Glutamatergic neuron (in vitro differentiated cells): ENCODE measurements around the gene CCDC146. TPM values are rescaled to one million over a fixed set of nuclear protein-coding genes. Genes with fewer than 3 reads are reported as not detected.

Source experiments
- DNase-seq: peaks from one replicate; pipeline ENCODE4 v3.0.0; 2022
- H3K27ac Mint-ChIP-seq: one replicate; pipeline ENCODE4 v1.8.0; 2020; ENCODE audit warnings: mild to moderate bottlenecking, mixed read lengths, inconsistent platforms; ENCODE audit not compliant: unreplicated experiment
- H3K27me3 Mint-ChIP-seq: one replicate; pipeline ENCODE4 v1.8.0; 2020; ENCODE audit warnings: mild to moderate bottlenecking, moderate library complexity, mixed read lengths, inconsistent platforms; ENCODE audit not compliant: unreplicated experiment
- H3K36me3 Mint-ChIP-seq: one replicate; pipeline ENCODE4 v1.8.0; 2020; ENCODE audit warnings: mild to moderate bottlenecking, mixed read lengths, inconsistent platforms; ENCODE audit not compliant: unreplicated experiment
- H3K4me1 Mint-ChIP-seq: one replicate; pipeline ENCODE4 v1.8.0; 2020; ENCODE audit warnings: mild to moderate bottlenecking, low read depth, mixed read lengths, inconsistent platforms; ENCODE audit not compliant: unreplicated experiment
- H3K4me3 Mint-ChIP-seq: one replicate; pipeline ENCODE4 v1.8.0; 2020; ENCODE audit warnings: mild to moderate bottlenecking, mixed read lengths, inconsistent platforms; ENCODE audit not compliant: unreplicated experiment
- H3K9me3 Mint-ChIP-seq: one replicate; pipeline ENCODE4 v1.8.0; 2020; ENCODE audit warnings: mild to moderate bottlenecking, moderate library complexity, mixed read lengths, inconsistent platforms; ENCODE audit not compliant: unreplicated experiment
- total RNA-seq: library from RNA; stranded (reverse); fragmentation: NEBNext Ultra II Directional; extraction: Animal tissue kit (Norgen Biotek cat#: 25700); gene quantifications from one replicate; pipeline ENCODE4 v1.2.1, GENCODE V29; 2021; ENCODE audit not compliant: unreplicated experiment
- TF ChIP-seq, protein P1 (sequence below): fragments of 200-600 bp; sonication (generic); IDR thresholded peaks from one replicate; pipeline ENCODE4 v1.5.0; 2021; ENCODE audit not compliant: partially characterized antibody, unreplicated experiment

Gene CCDC146
- total RNA-seq, 1 donor from 2014 or later = 3.7 TPM

DNA sequence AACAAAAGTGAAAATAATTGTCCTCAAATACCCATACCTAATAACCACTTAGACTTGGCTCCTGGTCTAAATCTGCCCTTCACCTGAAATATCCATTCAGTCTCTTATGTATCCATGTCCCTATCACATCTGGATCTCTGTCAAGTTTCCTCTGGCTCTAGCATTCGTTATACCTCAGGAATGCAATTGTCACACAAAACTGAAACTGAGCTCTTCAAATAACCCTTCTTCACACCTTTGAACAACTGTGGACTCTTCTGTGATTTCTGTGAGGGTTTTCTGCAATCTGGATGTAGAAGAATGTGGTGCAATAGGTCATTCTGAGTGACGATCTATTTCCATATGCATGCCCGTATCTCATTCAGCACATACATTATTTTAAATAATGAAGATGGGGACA lies 130.7 kb downstream of the CCDC146 start:
- H3K36me3 Mint-ChIP-seq = no peaks in the 10 kb centered on the region
- no peak overlapping the region for H3K27ac Mint-ChIP-seq
- no peaks in the 10 kb centered on the region for H3K27me3 Mint-ChIP-seq
- TF ChIP-seq, protein P1, sequence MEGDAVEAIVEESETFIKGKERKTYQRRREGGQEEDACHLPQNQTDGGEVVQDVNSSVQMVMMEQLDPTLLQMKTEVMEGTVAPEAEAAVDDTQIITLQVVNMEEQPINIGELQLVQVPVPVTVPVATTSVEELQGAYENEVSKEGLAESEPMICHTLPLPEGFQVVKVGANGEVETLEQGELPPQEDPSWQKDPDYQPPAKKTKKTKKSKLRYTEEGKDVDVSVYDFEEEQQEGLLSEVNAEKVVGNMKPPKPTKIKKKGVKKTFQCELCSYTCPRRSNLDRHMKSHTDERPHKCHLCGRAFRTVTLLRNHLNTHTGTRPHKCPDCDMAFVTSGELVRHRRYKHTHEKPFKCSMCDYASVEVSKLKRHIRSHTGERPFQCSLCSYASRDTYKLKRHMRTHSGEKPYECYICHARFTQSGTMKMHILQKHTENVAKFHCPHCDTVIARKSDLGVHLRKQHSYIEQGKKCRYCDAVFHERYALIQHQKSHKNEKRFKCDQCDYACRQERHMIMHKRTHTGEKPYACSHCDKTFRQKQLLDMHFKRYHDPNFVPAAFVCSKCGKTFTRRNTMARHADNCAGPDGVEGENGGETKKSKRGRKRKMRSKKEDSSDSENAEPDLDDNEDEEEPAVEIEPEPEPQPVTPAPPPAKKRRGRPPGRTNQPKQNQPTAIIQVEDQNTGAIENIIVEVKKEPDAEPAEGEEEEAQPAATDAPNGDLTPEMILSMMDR = no peak
- H3K4me1 Mint-ChIP-seq = no peaks in the 10 kb centered on the region
- no peaks in the 10 kb centered on the region for H3K9me3 Mint-ChIP-seq
- DNase-seq = no peak
- H3K4me3 Mint-ChIP-seq = no peak overlapping the region

DNA sequence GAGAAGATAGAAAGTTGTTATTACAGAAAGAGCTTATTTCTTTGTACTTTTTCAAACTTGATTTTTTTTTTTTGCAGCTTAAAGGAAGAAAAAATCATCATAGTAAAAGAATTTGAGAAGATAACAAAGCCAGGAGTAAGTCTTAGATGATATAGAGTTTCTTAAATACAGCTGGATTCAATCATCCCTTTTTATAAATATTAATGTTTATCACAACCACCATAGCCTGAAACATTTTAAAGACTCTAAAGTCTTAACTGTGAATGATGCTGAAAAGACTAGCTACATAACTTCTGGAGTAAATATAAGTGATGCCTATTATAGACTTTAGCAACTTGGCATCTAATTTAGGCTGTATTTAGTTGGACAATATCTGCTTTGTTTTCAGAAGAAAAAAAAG lies 132.0 kb downstream of the CCDC146 start:
- Mint-ChIP-seq H3K27me3 (no peaks in the 10 kb centered on the region), H3K27ac (no peak overlapping the region), H3K4me1 (no peaks in the 10 kb centered on the region), H3K36me3 (no peaks in the 10 kb centered on the region), H3K4me3 (no peak overlapping the region), H3K9me3 (no peaks in the 10 kb centered on the region)
- no peak for DNase-seq
- TF ChIP-seq, protein P1 = no peak

DNA sequence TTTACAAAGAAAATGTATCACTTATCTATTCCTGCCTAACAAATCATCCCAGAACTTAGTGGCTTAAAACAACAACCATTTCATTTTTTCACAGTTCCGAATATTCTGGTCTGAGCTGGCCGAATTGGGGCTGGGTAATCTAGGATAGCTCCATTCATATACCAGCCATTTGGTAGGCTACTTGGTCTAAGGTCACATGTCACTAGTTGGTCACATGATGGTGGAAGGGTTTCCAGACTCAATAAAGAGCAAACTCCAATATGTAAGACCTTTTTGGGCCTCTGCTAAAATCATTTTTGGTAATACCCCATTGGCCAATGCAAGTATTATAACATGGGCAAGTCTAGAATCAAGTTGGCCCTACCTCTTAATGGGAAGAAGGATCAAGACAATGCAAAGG lies 132.5 kb downstream of the CCDC146 start:
- no peak overlapping the region for H3K4me3 Mint-ChIP-seq
- H3K36me3 Mint-ChIP-seq = no peaks in the 10 kb centered on the region
- H3K9me3 Mint-ChIP-seq = no peaks in the 10 kb centered on the region
- no peaks in the 10 kb centered on the region for H3K4me1 Mint-ChIP-seq
- no peak overlapping the region for H3K27ac Mint-ChIP-seq
- TF ChIP-seq, protein P1 = no peak
- no peaks in the 10 kb centered on the region for H3K27me3 Mint-ChIP-seq
- no peak for DNase-seq

DNA sequence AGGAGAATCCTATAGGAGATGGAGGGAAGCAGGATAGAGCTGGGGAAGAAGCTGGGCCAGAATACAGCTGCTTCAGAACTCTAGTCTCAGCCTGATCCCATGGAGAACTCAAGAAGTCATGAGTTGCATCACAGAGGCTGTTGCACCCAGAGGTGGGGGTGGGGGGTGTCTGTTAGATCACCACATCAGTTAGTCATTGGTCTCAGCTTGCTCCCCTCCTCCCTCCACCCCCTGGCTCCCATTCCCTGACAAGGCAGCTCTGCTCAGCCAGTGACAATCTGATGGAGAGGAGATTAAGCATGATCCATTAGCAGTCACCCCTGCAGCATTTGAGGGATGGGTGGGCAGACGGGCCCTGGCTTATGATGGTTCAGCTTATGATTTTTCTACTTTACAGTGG lies 135.6 kb downstream of the CCDC146 start:
- no peak overlapping the region for H3K27ac Mint-ChIP-seq

DNA sequence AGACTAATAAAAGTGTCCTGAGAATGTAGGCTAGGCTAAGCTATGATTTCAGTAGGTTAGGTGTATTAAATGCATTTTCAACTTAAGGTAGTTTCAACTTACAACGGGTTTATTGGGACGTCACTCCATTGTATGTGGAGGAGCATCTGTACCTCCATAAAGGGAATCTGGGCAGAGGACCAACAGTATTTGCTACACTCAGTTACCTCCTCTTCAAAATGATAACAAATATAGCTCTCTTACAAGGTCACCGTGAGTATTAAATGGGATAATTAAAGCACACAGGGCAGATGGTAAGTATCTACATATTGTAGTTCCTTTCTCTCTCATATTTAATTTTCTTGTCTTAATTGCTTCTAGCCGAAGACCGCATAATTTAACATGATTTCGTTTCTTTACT lies 136.2 kb downstream of the CCDC146 start:
- no peaks in the 10 kb centered on the region for H3K9me3 Mint-ChIP-seq
- TF ChIP-seq, protein P1 = no peak
- no peak overlapping the region for H3K4me3 Mint-ChIP-seq
- peaks cover 1% of the 10 kb centered on the region for H3K27me3 Mint-ChIP-seq
- no peak for DNase-seq
- H3K4me1 Mint-ChIP-seq = no peaks in the 10 kb centered on the region
- no peak overlapping the region for H3K27ac Mint-ChIP-seq
- H3K36me3 Mint-ChIP-seq = no peaks in the 10 kb centered on the region

More for the DNA sequence above, 135.6 kb downstream of the CCDC146 start:
- H3K4me1 Mint-ChIP-seq = no peaks in the 10 kb centered on the region
- no peak for DNase-seq
- H3K9me3 Mint-ChIP-seq = no peaks in the 10 kb centered on the region
- no peaks in the 10 kb centered on the region for H3K36me3 Mint-ChIP-seq
- H3K4me3 Mint-ChIP-seq = no peak overlapping the region
- TF ChIP-seq, protein P1 = no peak
- H3K27me3 Mint-ChIP-seq = peaks cover 1% of the 10 kb centered on the region
